Hematopoietic multipotent progenitor cell treated with erythropoietin and hydrocortisone succinate and interleukin-3 and kit ligand, for 4 days (in vitro differentiated cells): ENCODE measurements around the gene MYCBP2.
"Not testable (repeated sequence)": the region's sequence is repeated elsewhere in the genome, so short reads cannot be mapped to it uniquely, and the experiment has no call there.

Experiments used
- DNase-seq: peaks from one replicate; pipeline ENCODE4 v3.0.0-alpha.2; 2015

MYCBP2 gene

DNA sequence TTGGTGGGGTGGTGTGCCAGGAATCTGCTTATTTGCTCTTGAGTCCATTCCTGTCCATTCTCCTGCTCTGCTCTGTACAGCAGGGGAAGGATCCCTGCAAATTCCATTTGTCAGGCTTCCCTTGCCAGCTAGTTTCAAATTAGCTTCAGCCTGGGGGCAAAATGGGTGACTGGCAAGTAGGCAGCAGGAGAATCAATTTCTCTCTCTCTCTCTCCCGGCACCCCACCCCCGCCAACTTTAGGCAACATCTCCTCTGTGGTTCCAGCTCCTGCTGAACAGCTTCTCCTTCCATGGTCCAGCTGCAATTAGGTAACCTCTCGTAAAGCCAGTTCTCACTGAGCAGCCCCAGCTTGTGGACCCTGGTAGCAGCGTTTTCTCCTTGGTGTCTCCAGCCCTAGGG, 6.7 kb upstream of the MYCBP2 start:
- DNase-seq = peak; percentile 30

DNA sequence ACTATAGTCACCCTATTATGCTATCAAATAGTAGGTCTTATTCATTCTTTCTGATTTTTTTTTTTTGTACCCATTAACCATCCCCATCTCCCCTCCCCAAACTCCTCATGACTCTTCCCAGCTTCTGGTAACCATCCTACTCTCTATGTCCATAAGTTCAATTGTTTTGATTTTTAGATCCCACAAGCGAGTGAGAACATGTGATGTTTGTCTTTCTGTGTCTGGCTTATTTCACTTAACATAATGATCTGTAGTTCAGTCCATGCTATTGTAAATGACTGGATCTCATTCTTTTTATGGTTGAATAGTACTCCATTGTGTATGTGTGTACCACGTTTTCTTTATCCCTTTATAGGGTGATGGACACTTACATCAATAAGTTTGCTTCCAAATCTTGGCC, 4.5 kb upstream of the MYCBP2 start:
- no peak for DNase-seq

DNA sequence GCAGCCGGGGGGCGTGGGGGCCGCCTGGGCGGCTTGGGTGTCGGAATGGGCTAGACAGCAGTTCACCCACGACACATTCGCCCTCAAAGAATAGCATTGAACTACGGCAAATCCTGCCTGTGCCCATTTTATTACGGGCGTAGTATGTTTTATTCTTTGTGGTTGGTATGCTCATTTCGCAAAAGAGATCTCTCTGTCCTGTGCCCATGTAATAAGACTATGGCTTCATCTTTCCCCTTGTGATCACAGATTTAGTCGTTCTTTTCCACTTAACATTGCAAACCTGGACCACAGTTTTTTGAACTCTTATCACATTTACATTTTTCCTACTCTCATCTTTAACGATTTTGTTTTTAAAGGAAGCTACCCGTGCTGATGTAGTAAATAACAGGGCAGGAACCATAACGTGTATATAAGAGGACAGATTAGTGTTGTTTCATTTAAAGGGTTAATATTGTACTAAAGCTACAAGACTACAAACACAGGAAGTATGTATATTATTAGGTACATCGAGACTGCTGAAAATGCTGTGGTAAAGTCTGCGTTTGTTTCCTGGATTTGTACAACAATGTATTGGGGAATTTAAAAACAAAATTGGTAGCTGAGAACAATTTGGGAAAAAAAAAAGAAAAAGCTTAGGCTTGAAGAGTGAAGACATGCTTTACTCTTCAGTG, 3.2 kb upstream of the MYCBP2 start:
- peak; percentile 56 for DNase-seq

DNA sequence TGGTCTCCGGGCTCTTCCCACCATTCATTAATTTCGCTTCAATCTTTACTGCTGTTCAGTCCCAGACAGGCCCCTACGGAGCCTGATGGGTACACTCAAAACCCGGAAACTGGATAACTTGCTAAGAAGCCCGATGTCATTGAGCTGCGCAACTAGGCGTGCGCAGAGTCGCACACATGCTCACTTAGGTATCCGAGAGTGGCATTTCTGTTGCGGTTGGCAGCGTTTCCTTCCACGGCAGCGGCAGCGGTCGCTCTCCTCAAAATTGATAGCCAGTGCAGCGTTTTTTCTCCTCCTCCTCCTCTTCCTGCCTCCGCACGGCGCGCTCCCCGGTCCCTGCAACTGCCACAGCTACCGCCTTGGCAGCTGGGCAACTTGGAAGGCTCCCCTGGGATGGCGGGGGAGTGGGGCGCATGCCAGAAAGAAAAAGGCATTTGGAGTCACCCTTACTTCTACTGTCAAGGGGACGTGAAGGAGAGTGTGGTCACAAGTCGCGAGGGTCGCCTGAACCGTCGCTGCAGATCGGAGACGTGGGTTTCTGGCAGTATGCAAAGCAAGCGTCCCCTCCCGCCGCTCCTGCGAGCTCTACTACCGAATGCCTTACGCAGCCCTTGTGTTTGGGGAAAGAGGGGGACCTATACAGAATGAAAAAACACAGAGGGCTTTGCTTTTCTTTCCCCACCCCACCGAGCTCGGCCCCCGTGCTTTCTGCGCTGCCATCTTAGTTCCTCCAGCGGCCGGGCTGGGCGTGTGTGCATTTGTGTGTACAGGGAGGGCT, 2.4 kb upstream of the MYCBP2 start:
- peak; percentile 99 for DNase-seq

DNA sequence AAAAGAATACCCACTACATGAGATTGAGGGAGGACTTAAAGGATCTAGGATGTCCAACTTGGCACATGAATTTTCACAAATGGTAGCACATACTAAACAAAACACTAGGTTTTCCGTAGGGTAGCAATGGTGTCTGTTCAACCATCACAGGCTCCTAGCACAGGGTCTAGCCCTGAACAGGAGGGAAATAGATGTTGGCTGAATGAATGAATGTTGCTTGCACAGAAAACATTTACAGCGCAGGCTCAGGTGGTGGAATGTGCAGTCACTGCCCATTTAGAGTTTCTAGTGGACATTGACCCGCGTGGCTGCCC, 1.9 kb upstream of the MYCBP2 start:
- DNase-seq = peak; percentile 33

DNA sequence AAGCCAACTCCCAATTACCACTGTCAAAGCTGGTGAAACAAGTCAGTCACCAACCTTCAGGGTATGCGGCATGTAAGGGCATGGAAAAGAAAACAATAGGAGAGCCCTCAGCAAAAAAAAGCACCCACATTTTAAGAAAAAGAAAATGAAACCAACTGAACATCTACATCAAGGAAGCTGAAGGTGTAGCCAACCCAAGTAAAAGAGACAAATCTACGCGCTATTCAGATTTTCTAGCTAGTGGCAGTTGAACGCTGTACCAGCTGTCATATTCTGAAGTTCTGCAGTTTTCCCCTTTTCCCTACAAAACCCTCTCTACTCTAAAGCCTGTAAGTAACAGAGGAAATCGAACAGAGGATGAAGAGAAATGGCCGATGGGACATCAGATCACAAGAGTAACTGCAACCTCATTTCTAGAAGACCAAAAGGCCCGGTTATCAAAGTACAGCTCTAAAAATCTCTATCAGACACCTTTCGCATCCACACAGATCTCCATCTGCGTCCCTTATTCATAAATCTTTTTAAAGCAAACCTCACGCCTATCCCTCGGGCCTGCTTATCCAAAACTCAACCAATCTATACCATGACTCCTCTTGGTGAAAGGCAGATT, 1.4 kb downstream of the MYCBP2 start:
- DNase-seq = peak; percentile 40

DNA sequence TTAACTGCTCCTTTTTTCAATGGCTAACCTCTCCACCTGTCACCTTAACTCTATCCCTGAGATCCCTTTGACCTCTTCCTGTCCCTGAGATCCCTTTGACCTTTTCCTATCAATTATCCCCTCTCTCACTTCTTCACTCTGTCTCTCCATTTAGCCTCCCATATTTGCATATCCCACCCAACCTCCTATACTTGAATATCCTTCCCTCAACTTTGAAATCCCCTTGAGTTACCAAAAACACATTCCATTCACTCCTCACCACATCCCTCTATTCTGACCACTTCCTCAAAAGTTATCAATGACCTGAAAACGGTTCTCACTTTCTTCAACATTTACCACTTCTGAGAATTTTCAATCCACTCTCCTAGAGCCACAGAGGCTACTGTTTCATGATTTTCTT, 3.0 kb downstream of the MYCBP2 start:
- peak; percentile 74 for DNase-seq

DNA sequence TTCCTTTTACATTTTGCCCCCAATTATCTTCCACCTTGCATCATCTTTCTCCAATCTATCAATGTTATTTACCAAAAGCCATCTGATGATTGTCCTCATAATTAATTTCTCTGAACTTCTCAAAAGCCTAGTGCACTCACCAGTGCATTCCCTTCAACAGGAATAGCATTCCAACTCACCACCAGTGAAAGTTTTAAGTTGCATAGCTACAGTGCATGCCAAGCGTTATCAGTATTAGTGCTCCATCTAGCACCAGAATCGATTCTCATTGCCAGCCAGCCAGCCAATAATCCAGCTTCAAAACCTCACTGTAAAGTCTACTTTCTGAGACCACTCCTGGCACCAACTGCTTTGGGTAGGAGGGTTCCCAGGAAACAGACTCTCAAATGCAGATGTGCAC, 7.4 kb downstream of the MYCBP2 start:
- no peak for DNase-seq

DNA sequence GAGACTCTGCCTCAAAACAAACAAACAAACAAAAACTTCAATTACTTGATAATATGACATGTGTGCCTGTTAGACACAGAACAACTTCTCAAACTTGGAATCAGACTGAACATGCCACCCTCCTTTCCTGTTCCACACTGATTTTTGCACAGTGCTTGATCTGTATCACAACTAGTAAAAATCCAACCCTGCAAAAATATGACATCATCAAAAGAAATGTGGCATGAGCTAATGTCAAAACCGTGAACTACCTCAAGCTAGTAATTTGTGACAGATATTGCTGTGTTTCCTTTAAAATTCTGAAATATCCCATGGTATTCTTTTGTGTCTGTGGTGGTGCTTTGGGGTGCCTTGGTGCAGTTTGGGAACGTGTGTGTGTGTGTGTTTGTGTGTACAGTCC, 8.2 kb downstream of the MYCBP2 start:
- DNase-seq = no peak

DNA sequence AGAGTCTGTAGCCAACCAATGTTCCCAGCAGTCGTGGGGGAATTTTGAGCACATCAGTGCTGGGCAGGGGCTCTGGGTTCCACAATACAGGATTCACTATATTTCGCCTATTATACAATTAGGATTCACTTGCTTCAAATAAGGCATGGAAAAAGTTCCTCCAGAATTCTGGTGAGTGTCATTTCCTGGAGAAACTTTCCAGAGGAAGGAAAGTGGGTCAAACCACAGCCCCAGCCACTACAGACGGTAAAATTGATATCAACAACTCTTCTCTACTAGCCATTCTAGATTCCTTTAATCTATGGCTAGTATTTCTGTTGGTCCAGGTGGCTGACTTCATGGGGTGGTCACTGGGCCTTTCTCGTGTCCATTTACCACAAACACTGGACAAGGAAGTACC, 10.5 kb downstream of the MYCBP2 start:
- no peak for DNase-seq

DNA sequence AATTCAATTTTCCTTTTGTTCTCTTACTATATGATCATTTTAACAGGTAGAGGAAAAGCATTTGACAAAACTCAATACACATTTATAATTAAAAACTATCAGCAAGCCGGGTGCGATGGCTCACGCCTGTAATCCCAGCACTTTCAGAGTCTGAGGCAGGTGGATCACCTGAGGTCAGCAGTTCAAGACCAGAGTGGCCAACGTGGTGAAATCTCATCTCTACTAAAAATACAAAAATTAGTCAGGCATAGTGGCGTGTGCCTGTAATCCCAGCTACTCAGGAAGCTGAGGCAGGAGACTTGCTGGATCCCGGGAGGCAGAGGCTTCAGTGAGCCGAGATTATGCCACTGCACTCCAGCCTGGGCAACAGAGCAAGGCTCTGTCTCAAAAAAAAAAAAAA, 11.4 kb downstream of the MYCBP2 start:
- not testable (repeated sequence) for DNase-seq

DNA sequence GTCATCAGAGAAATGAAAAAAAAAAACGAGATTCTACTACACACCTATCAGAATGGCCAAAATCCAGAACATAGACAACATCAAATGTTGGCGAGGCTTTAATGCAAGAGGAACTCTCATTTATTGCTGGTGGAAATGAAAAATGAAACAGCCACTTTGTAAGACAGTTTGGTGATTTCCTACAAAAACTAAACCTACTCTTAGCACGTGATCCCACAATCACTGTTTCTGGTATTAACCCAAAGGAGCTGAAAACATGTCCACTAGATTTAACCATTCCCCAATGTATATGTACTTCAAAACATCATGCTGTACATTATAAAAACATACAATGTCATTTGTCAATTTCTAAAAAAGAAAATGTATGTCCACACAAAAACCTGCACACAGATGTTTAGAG, 13.0 kb downstream of the MYCBP2 start:
- DNase-seq = no peak

DNA sequence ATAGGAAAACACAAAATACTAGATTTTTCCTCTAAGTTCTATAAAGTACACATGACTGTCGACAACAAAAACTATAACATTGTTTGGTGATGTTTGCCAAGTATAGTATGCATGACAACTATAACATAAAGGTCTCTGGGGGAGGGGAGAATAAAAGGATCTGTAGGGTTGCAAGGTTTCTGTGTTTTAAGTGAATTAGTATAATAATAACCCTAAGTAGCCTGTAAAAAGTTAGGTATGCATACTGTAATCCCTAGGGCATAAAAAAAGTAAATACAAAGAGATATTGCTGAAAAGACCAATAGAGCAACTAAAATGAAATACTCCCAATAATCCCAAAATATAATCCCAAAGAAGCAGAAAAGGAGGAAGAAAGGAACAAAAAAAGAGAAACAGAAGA, 14.6 kb downstream of the MYCBP2 start:
- DNase-seq = no peak

DNA sequence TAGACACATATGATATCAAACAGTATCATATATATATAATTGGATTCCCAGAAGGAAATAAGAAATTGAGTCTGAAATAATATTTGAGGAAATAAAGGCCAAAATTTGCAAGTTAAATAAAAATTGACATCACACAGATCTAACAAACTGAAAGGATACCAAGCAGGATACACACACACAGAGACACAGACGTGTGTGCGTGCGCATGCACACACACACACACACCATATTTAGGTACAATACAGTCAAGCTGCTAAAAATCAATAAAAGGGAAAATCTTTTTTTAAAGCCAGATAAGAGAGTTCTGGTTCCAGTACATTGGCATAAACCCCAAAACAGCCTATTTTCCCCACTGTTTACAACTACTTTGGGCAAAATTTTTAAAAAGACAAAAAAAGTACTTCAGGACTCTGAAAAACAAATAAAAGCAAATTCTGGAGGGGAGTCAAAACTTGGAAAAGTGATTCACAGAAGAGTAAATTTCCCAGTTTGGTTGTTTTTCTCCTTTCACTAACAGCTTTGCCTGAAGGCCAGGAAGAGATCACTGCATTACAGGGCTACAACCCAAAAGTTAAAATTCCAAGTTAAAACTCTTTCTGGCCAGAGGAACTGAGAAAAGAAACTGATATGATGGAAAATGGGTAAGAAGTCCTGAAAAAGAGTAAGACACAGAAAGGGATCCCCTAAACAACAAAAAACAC, 16.2 kb downstream of the MYCBP2 start:
- no peak for DNase-seq

DNA sequence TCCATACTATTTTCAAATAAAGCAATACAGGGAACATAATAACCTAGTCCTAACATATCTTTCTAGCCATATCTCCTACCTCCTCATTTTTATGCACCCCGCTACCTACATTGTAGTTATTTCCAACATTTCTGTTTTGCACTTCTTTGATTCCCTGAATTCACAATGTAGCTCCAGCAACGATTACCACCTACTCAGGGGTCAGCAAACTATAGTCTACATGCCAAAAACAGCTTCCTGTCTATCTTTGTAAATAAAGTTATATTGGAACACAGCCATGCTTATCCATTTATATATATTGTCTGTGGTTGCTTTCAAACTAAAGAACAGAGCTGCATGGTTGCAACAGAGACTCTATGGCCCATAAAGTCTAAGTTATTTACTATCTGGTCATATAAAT, 16.7 kb downstream of the MYCBP2 start:
- no peak for DNase-seq

DNA sequence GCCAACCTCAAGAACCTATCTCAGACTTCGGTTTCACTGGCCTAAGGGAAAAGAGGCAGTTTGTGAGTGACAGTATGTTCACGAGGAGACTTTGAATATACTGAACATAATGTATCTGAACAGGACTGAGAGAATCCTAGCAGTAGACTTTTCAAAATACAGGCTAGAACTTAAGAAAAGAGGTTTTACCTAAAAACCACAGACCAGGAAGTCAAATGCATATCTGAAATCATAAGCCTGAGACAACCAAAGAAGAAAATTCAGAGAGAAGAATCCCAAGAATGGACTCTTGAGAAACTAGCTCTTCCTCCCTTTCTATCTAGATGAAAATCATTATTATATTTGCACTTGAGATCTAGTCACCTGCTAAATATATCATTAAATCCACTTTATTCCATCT, 17.6 kb downstream of the MYCBP2 start:
- DNase-seq = no peak

DNA sequence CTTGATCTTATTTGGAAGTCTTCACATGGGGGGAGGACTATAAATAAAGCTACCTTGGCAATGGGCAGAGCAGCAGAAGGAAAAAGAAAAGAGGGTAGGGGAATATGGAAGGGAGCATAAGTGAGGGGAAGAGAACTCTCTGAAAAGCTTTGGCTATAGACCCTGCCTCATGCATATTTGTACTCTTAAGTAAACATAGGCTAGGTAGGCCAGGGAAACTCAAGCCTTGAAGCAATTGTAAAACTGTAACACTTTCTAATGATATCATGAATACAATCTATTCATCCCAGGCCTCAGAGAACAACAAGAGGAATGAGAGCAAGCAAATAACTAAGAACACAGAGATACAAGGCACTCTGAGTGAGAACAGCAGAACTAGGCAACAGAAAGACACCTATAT, 20.4 kb downstream of the MYCBP2 start:
- DNase-seq = no peak

DNA sequence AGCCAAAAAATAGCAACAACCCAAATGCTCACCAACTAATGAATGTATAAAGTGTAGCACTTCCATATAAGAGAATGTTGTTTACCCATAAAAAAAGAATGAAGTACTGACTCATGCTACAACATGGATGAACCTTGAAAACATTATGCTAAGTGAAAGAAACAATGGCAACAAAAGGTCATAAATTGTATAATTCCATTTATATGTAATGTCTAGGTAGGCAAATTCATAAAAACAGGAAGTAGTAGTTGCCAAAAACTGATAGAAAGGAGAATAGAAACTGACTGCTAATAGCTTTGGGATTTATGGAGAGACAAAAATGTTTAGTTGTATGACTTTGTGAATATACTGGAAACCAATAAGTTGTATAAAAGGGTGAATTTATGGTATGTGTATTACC, 21.6 kb downstream of the MYCBP2 start:
- peak; percentile 33 for DNase-seq

DNA sequence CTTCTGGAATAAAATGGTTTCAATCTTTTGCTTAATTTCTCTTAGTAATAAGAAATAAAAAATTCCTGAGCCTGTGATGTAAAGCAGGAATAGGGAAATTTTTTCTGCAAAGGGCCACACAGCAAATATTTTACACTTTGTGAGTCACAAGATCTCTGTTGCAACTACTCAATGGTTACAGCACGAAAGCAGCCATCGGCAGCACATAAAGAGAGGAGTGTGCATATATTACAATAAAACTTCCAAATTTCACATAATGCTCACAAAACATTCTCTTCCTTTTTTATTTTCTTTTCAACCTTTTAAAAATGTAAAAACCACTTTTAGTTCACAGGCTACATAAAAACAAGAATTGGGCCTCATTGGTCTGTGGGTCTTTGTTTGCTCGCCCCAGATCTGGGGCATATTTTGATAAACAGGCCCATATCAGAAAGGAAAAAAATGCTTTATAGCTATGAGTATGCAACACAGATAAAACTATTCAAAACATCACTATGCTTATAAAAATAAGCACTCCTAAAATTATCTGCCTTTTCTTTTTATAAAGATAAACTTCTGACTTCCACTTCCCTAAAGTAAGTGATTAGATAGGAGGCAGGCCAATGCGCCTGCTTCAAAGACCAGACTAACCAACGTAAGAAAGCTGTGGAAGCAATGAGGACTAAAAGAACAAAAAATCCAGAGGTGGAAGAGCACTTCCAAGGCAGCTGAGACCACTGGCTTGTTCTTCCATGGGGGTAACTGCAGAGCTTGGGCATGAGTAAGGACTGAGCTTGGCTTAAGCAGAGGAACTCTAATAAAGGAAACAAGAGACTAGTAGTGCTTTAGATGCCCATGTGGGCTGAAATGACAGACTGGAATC, 26.5 kb downstream of the MYCBP2 start:
- DNase-seq = peak; percentile 74

DNA sequence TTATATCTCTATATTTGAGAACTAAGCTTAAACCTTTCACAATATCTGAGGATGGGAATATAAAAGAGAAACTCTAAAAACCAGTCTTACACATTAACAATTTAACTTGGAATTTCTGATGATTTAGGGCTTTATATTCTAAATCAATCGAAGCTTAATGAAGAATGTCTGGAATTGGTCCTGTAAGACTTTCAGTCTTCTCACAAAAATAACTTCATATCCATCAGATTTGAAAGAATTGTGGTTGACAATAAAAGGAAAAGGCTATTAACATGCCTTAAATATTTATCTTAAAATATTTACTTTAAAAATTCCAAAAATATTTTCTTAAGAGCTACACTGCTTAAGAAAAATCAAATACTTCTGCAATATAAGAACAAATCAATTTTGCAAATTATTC, 27.3 kb downstream of the MYCBP2 start:
- no peak for DNase-seq

DNA sequence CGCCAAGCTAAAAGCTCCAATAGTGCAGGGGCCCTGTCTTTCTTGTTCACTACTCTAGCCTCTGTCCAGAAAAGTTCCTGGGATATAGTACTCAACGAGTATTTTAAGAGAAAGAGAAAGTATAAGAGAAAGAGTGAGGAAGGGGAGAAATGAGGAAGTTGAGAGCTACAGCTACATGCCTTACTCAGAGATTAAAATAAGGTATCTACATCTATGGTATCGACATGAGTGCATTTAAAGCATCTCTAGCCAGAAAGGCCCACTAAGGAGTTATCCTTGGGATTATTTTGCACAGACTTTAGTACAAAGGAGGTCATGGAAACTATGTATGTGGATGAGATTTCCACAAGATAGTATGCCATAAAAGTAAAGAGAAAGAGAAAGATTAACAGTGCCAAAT, 28.5 kb downstream of the MYCBP2 start:
- DNase-seq = peak; percentile 64

DNA sequence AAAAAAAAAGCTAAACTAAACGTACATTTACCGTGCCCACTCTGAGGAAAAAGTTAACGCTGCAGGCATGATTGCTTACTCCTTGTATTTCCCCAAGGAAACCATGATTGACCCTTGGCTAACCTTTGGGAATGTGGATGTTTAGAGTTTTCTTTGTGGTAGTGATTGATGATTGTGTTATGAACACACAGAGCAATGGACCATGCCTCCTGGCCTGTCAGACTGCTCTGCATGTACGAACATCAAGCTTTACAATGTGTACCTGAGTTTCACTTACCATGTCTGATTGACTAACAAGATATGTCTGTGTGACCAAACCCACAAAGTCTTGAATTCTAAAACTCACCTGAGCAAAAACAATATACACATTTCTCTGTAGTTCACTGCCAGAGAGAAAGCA, 35.1 kb downstream of the MYCBP2 start:
- DNase-seq = no peak

DNA sequence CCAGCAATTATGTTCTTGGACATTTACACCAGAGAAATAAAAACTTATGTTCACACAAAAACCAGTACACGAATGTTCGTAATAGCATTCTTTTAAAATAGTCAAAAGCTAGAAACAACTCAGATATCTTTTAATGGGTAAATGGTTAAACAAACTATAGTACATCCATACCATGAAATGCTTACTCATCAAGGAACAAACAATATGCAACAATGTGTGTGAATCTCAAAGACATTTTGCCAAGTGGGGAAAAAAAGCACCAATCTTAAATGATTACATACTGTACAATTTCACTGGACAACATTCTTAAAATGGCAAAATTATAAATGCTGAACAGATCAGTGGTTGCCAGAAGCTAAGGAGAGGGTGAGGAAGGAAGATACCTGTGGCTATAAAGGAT, 36.6 kb downstream of the MYCBP2 start:
- DNase-seq = no peak
